GM23248 (cell line): ENCODE measurements around the gene KRTAP7-1.

Experiments used
- EZH2 ChIP-seq: fragments of 200-600 bp; sonication (generic); IDR thresholded peaks from 2 replicates; pipeline ENCODE4 v1.6.1; 2018; ENCODE audit warnings: antibody characterized with exemption, mild to moderate bottlenecking; ENCODE audit not compliant: insufficient read depth, poor library complexity, severe bottlenecking
- EZH2phosphoT487 ChIP-seq: fragments of 200-600 bp; sonication (generic); IDR thresholded peaks from 2 replicates; pipeline ENCODE4 v1.6.1; 2018; ENCODE audit warnings: antibody characterized with exemption, moderate library complexity, mild to moderate bottlenecking, low read depth; ENCODE audit not compliant: insufficient read depth

- TF ChIP-seq EZH2phosphoT487 (no peak), EZH2 (no peak)
Measured at GRCh38 chr21:30800605-30801004, 29.0 kb downstream of the KRTAP7-1 start.
